Naive thymus-derived CD4-positive, alpha-beta T cell (primary cell): Measurements from ENCODE around the gene C1orf174. TPM values are rescaled to one million over a fixed set of nuclear protein-coding genes. Genes with fewer than 3 reads are reported as not detected.

Source experiments
- ATAC-seq: fragments of 150-1000 bp; cut with Tn5 transposase; 2 replicates; pipeline ENCODE4 v1.10.0; 2021; ENCODE audit warnings: mild to moderate bottlenecking, moderate library complexity
- CTCF ChIA-PET: fragments of 350-600 bp; sonication (Branson Sonifier 250); formaldehyde crosslinking; loops from one replicate; lab custom pipeline; 2021; ENCODE audit warnings: antibody characterized with exemption; lab: Charles Lee
- POLR2A ChIA-PET: fragments of 350-600 bp; sonication (Branson Sonifier 250); formaldehyde crosslinking; loops from one replicate; lab custom pipeline; 2021; ENCODE audit warnings: antibody characterized with exemption, inconsistent platforms; lab: Charles Lee
- DNase-seq, 9 donors: peaks; one replicate each; pipeline versions ENCODE4 v3.0.0 to v3.0.0-alpha.2; 2020 to 2022; ENCODE audit warnings: mixed read lengths in 1 of 9
- H3K27ac ChIP-seq: one replicate; pipeline ENCODE4 v1.7.0; 2013; ENCODE audit warnings: mild to moderate bottlenecking, low read depth, low read length, moderate library complexity
- H3K27me3 ChIP-seq, 2 donors: one replicate each; pipeline ENCODE4 v1.7.0; 2013; ENCODE audit warnings: low read length in 2 of 2, mild to moderate bottlenecking in 2 of 2, moderate library complexity in 2 of 2; ENCODE audit not compliant: control insufficient read depth in 2 of 2, insufficient read depth in 2 of 2
- H3K36me3 ChIP-seq, 3 experiments: 1 replicate in 2 of 3; 2 replicates in 1 of 3; pipeline ENCODE4 v1.7.0; 2013; ENCODE audit warnings: low read length in 3 of 3, mild to moderate bottlenecking in 3 of 3, moderate library complexity in 1 of 3; ENCODE audit not compliant: insufficient read depth in 3 of 3, control insufficient read depth in 2 of 3
- H3K4me1 ChIP-seq, 2 donors: one replicate each; pipeline ENCODE4 v1.7.0; 2013; ENCODE audit warnings: low read length in 2 of 2, mild to moderate bottlenecking in 2 of 2, moderate library complexity in 1 of 2; ENCODE audit not compliant: control insufficient read depth in 2 of 2, insufficient read depth in 2 of 2
- H3K4me3 ChIP-seq: 2 replicates; pipeline ENCODE4 v1.7.0; 2013; ENCODE audit warnings: mild to moderate bottlenecking, low read length
- H3K9me3 ChIP-seq, 3 experiments: 1 replicate in 2 of 3; 2 replicates in 1 of 3; pipeline ENCODE4 v1.7.0; 2013; ENCODE audit warnings: low read length in 3 of 3; ENCODE audit not compliant: control insufficient read depth in 2 of 3
- H3K27ac Mint-ChIP-seq, 9 donors: one replicate each; pipeline ENCODE4 v1.8.0; 2020 to 2022; ENCODE audit warnings: mixed read lengths in 9 of 9, mild to moderate bottlenecking in 8 of 9, moderate library complexity in 5 of 9, inconsistent platforms in 2 of 9
- H3K27me3 Mint-ChIP-seq, 5 donors: one replicate each; pipeline ENCODE4 v1.8.0; 2021 to 2022; ENCODE audit warnings: mixed read lengths in 5 of 5, mild to moderate bottlenecking in 1 of 5
- H3K36me3 Mint-ChIP-seq, 5 donors: one replicate each; pipeline ENCODE4 v1.8.0; 2020 to 2022; ENCODE audit warnings: mixed read lengths in 5 of 5, mild to moderate bottlenecking in 3 of 5, inconsistent platforms in 1 of 5
- H3K4me1 Mint-ChIP-seq, 7 donors: one replicate each; pipeline ENCODE4 v1.8.0; 2020 to 2022; ENCODE audit warnings: mixed read lengths in 7 of 7, mild to moderate bottlenecking in 3 of 7, inconsistent platforms in 1 of 7
- H3K4me3 Mint-ChIP-seq, 10 donors: one replicate each; pipeline ENCODE4 v1.8.0; 2020 to 2022; ENCODE audit warnings: mild to moderate bottlenecking in 10 of 10, mixed read lengths in 10 of 10, moderate library complexity in 6 of 10, inconsistent platforms in 2 of 10
- H3K9me3 Mint-ChIP-seq, 11 donors: one replicate each; pipeline ENCODE4 v1.8.0; 2020 to 2022; ENCODE audit warnings: mixed read lengths in 11 of 11, mild to moderate bottlenecking in 4 of 11, inconsistent platforms in 1 of 11, moderate library complexity in 1 of 11
- intact Hi-C, 2 donors: fragments of 100-400 bp; cut with micrococcal nuclease; formaldehyde crosslinking; loops; one replicate each; pipeline ENCODE4 v1.15.1; 2023
- polyA plus RNA-seq, 2 donors: library from polyadenylated mRNA; unstranded; fragments of 300-500 nt; fragmentation: Illumina TruSeq; gene quantifications; one replicate each; pipeline ENCODE4 v1.2.3, GENCODE V29; 2021
- total RNA-seq, 6 experiments: library from RNA in 5 of 6; stranded (reverse) in 5 of 6; gene quantifications; 1 replicate in 5 of 6; 2 replicates in 1 of 6; pipeline ENCODE4 v1.2.3 and lab custom pipeline; 2021 to 2026

C1orf174 gene
- total and polyA plus RNA-seq, 7 experiments from 2014 or later = 17.0 to 34.7 (median 27.1) TPM

GRCh38 chr1:3865606-3866160 lies 34.4 kb downstream of the C1orf174 start:
- Histone ChIP-seq H3K36me3 (peaks cover 0 to 52% (median 12%) of the 10 kb centered on the region in 3 experiments), H3K27ac (no peak overlapping the region), H3K4me1 (no peaks in the 10 kb centered on the region), H3K27me3 (no peaks in the 10 kb centered on the region), H3K9me3 (no peaks in the 10 kb centered on the region), H3K4me3 (no peak overlapping the region)
- POLR2A ChIA-PET = no interaction called here
- Mint-ChIP-seq H3K4me3 (no peak overlapping the region), H3K36me3 (peaks cover 4 to 22% (median 16%) of the 10 kb centered on the region in 5 donors), H3K27ac (no peak overlapping the region), H3K27me3 (no peaks in the 10 kb centered on the region), H3K9me3 (peaks cover 0 to 6% (median 0%) of the 10 kb centered on the region in 11 donors), H3K4me1 (peaks cover 0 to 16% (median 7%) of the 10 kb centered on the region in 7 donors)
- ATAC-seq (no peak), DNase-seq (no peak)
- intact Hi-C loops = no loop called here
- CTCF ChIA-PET = no interaction called here

- ATAC-seq (no peak), DNase-seq (no peak)
- intact Hi-C loops = no loop called here
- ChIA-PET CTCF (no interaction called here), POLR2A (no interaction called here)
- Histone ChIP-seq H3K4me1 (no peaks in the 10 kb centered on the region), H3K27me3 (no peaks in the 10 kb centered on the region), H3K9me3 (no peaks in the 10 kb centered on the region), H3K4me3 (no peak overlapping the region), H3K36me3 (peaks cover 0 to 44% (median 12%) of the 10 kb centered on the region in 3 experiments), H3K27ac (no peak overlapping the region)
- peaks cover 4 to 17% (median 16%) of the 10 kb centered on the region in 5 donors for H3K36me3 Mint-ChIP-seq
- H3K27me3 Mint-ChIP-seq = no peaks in the 10 kb centered on the region
- H3K27ac Mint-ChIP-seq = peak overlapping the region in 3 of 9 donors; percentile 14 to 40 (median 32)
- peaks cover 0 to 6% (median 0%) of the 10 kb centered on the region in 11 donors for H3K9me3 Mint-ChIP-seq
- H3K4me3 Mint-ChIP-seq = no peak overlapping the region
- peaks cover 0 to 22% (median 8%) of the 10 kb centered on the region in 7 donors for H3K4me1 Mint-ChIP-seq
Measured at GRCh38 chr1:3864884-3865283, 35.2 kb downstream of the C1orf174 start.

DNA sequence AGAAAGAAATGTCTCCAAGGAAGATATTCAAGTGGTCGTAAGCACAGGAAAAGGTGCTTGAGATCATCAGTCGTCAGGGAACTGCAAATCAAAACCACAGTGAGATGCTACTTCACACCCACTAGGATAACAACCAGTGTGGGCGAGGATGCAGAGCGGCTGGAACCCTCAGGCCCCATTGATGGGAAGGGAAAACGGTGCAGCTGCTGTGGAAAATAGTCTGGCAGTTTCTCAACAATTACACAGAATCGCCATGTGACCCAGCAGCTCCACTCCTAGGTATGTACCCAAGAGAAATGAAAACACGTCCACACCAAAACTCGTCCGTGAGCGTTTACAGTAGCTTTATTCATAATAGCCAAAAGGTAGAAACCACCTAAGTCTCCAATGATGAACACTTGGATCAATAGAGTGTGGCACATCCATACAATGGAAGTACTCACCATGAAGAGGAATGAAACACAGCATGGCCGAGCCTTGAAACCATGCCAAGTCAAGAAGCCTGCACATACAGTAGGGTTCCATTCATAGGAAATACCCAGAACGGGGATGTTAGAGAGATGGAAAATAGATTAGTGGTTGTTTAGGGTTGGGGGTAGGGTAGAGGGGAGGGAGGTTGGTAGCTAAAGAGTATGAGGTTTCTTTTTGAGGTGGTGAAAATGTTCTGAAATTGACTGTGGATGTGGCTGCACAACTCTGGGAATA lies 36.7 kb downstream of the C1orf174 start:
- H3K27ac ChIP-seq = no peak overlapping the region
- Mint-ChIP-seq H3K27ac (no peak overlapping the region), H3K4me1 (peaks cover 0 to 32% (median 15%) of the 10 kb centered on the region in 7 donors), H3K4me3 (no peak overlapping the region), H3K9me3 (peaks cover 0 to 1% (median 0%) of the 10 kb centered on the region in 11 donors), H3K36me3 (peaks cover 1 to 11% (median 7%) of the 10 kb centered on the region in 5 donors), H3K27me3 (no peaks in the 10 kb centered on the region)
- no peak overlapping the region for H3K4me3 ChIP-seq
- no peak for ATAC-seq
- H3K9me3 ChIP-seq = no peaks in the 10 kb centered on the region
- ChIA-PET POLR2A (no interaction called here), CTCF (interaction anchor here (0.7 kb wide), 1 partner anchor 21 kb away, joined by 3 read pairs; no protein-coding TSS in a partner anchor)
- H3K4me1 ChIP-seq = peaks cover 0 to 8% of the 10 kb centered on the region in 2 donors
- intact Hi-C loops = no loop called here
- DNase-seq = no peak
- no peaks in the 10 kb centered on the region for H3K27me3 ChIP-seq
- peaks cover 0 to 33% (median 7%) of the 10 kb centered on the region in 3 experiments for H3K36me3 ChIP-seq

- H3K4me1 Mint-ChIP-seq = peaks cover 10 to 55% (median 38%) of the 10 kb centered on the region in 7 donors
- POLR2A ChIA-PET = interaction anchor here (1.1 to 3.2 kb wide), 3 partner anchors 17 to 45 kb away, joined by 3 to 30 read pairs (median 8); partner anchors contain the start of gene C1orf174
- H3K27me3 Mint-ChIP-seq = no peaks in the 10 kb centered on the region
- no peaks in the 10 kb centered on the region for H3K27me3 ChIP-seq
- DNase-seq = peak in 2 of 9 donors; percentile 14 to 22
- H3K27ac ChIP-seq = peak overlapping the region; percentile 79
- H3K9me3 ChIP-seq = no peaks in the 10 kb centered on the region
- H3K36me3 Mint-ChIP-seq = peaks cover 0 to 3% (median 0%) of the 10 kb centered on the region in 5 donors
- peak overlapping the region; percentile 78 to 99 (median 98) for H3K4me3 Mint-ChIP-seq
- peak overlapping the region in 5 of 9 donors; percentile 32 to 59 (median 41) for H3K27ac Mint-ChIP-seq
- CTCF ChIA-PET = interaction anchor here (0.9 to 2.0 kb wide), 2 partner anchors 29 to 45 kb away, joined by 4 to 6 read pairs; no protein-coding TSS in a partner anchor
- peaks cover 0 to 12% (median 1%) of the 10 kb centered on the region in 3 experiments for H3K36me3 ChIP-seq
- no peak for ATAC-seq
- H3K9me3 Mint-ChIP-seq = no peaks in the 10 kb centered on the region
- H3K4me1 ChIP-seq = peaks cover 17 to 25% of the 10 kb centered on the region in 2 donors
- H3K4me3 ChIP-seq = peak overlapping the region; percentile 98
- intact Hi-C loops = loop anchor here in 1 of 2 donors (5.0 kb wide), 1 partner anchor 326 kb away; no protein-coding TSS in a partner anchor
Measured at GRCh38 chr1:3858231-3858981, 41.7 kb downstream of the C1orf174 start.

- ATAC-seq (no peak), DNase-seq (peak in 1 of 9 donors; percentile 6)
- H3K4me3 Mint-ChIP-seq = peak overlapping the region; percentile 78 to 99 (median 98)
- POLR2A ChIA-PET = interaction anchor here (0.6 to 3.2 kb wide), 5 partner anchors 16 to 62 kb away, joined by 3 to 30 read pairs (median 4); partner anchors contain the start of gene C1orf174
- intact Hi-C loops = loop anchor here (1.0 to 5.0 kb wide), 4 partner anchors 43 to 325 kb away; partner anchors contain the start of genes C1orf174 (in 2 of the 2), LRRC47 (in 2 of the 2) and WRAP73 (in 2 of the 2)
- Histone ChIP-seq H3K36me3 (peaks cover 0 to 8% (median 0%) of the 10 kb centered on the region in 3 experiments), H3K4me1 (peaks cover 17 to 25% of the 10 kb centered on the region in 2 donors), H3K27ac (peak overlapping the region; percentile 79), H3K27me3 (no peaks in the 10 kb centered on the region), H3K9me3 (no peaks in the 10 kb centered on the region), H3K4me3 (peak overlapping the region; percentile 98)
- peaks cover 0 to 3% (median 0%) of the 10 kb centered on the region in 5 donors for H3K36me3 Mint-ChIP-seq
- peaks cover 11 to 58% (median 42%) of the 10 kb centered on the region in 7 donors for H3K4me1 Mint-ChIP-seq
- no peaks in the 10 kb centered on the region for H3K27me3 Mint-ChIP-seq
- H3K9me3 Mint-ChIP-seq = no peaks in the 10 kb centered on the region
- H3K27ac Mint-ChIP-seq = peak overlapping the region in 4 of 9 donors; percentile 59 to 95 (median 91)
- CTCF ChIA-PET = interaction anchor here (1.0 to 2.0 kb wide), 2 partner anchors 41 to 46 kb away, joined by 4 to 6 read pairs; no protein-coding TSS in a partner anchor
Measured at GRCh38 chr1:3857791-3858129, 42.3 kb downstream of the C1orf174 start.
